Epithelial cell of alveolus of lung (primary cell): ENCODE data around the gene SCGN. TPM values are rescaled to one million over a fixed set of nuclear protein-coding genes. Genes with fewer than 3 reads are reported as not detected.

ENCODE experiments used
- total RNA-seq: library from RNA; depleted of rRNA; stranded (reverse); fragments of >200 nt; gene quantifications from 2 replicates; pipeline ENCODE4 v1.2.1, GENCODE V29; 2015

SCGN gene, protein sequence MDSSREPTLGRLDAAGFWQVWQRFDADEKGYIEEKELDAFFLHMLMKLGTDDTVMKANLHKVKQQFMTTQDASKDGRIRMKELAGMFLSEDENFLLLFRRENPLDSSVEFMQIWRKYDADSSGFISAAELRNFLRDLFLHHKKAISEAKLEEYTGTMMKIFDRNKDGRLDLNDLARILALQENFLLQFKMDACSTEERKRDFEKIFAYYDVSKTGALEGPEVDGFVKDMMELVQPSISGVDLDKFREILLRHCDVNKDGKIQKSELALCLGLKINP
- not detected in 2 replicates for total RNA-seq

DNA sequence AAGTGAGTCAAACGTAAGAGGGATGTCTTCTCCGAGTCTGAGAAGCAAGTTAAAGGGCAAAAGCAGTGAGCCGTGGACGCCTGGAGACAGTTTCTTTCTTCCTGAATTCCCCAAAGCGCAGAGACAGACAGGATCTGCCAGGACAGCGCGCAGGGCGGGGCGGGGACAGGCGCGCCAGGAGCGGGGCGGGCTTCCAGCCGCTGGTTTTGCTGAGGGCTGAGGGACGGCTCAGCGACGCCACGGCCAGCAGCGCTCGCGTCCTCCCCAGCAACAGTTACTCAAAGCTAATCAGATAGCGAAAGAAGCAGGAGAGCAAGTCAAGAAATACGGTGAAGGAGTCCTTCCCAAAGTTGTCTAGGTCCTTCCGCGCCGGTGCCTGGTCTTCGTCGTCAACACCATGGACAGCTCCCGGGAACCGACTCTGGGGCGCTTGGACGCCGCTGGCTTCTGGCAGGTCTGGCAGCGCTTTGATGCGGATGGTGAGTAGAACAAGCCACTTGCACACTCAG lies at the start of gene SCGN:
Gene SCGN (plus strand): TSS at position 209 of the 509 bp plus-strand sequence. CDS start 189 bp downstream, at position 398.

Other genes with a start within 250 kb of the SCGN start
- gene SLC17A4, start 102.5 kb downstream of the SCGN start, total RNA-seq: not detected in 2 replicates
- gene SLC17A1, start 179.8 kb downstream of the SCGN start, total RNA-seq: not detected in 2 replicates
- not detected in 2 replicates for gene SLC17A3, start 222.0 kb downstream of the SCGN start, total RNA-seq